Measurements from ENCODE around the gene IGF2R. TPM values are rescaled to one million over a fixed set of nuclear protein-coding genes. Genes with fewer than 3 reads are reported as not detected.

Gene IGF2R
- total RNA-seq, 1 experiment from 2014 or later: 92.2 TPM

DNA sequence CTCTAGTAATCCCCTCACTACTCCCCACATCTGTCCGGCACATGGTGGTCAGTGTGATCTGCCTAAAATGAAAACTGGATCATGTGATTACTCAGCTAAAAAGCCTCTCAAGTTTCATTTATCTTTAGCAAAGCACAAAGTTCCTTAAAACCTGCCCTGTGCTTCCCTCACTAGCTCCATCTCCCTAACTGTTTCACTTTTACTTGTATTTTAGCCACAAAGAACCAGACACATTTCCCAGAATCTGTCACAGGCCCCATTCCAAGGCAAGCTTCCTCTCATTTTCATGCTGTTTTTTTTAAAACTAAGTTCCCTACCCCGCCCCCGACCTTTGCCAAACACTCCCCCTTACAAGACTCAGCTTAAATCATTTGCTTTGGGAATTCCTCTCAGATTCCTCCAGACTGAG lies 8.9 kb upstream of the IGF2R start:
- H3K4me1 Mint-ChIP-seq (ENCODE audit: low read depth, unreplicated experiment): no peaks in the 10 kb centered on the region
- no peaks in the 10 kb centered on the region for H3K36me3 Mint-ChIP-seq (ENCODE audit: insufficient read depth, unreplicated experiment)
- no peaks in the 10 kb centered on the region for H3K36me3 ChIP-seq (ENCODE audit: control insufficient read depth, insufficient read depth, low read length)
- H3K4me1 ChIP-seq: no peaks in the 10 kb centered on the region
- H3K4me3 ChIP-seq (ENCODE audit: low read depth, low read length): no peak overlapping the region
- TF ChIP-seq CTCF (IDR thresholded peaks at IDR 0.05; ENCODE audit: insufficient read depth in 1 of 2, low read depth in 1 of 2, low read length in 1 of 2, severe bottlenecking in 1 of 2, unreplicated experiment in 1 of 2): no peak
- CTCF ChIA-PET: interaction anchor here (0.6 kb wide), 1 partner anchor 424 kb away, joined by 3 read pairs; no protein-coding TSS in a partner anchor
- H3K9me3 Mint-ChIP-seq (ENCODE audit: unreplicated experiment): no peaks in the 10 kb centered on the region
- intact Hi-C loops (cut with micrococcal nuclease; ENCODE audit: unreplicated experiment): no loop called here
- POLR2A ChIA-PET: no interaction called here
- no peak overlapping the region for H3K27ac Mint-ChIP-seq (ENCODE audit: unreplicated experiment)
- BruUV-seq (replicated peaks): no TSS peak
- no peak for DNase-seq
- no peak overlapping the region for H3K4me3 Mint-ChIP-seq (ENCODE audit: unreplicated experiment)
- H3K9me3 ChIP-seq: no peaks in the 10 kb centered on the region
- no peaks in the 10 kb centered on the region for H3K27me3 ChIP-seq (replicated peaks; ENCODE audit: control insufficient read depth, insufficient read depth, low read length)
- peaks cover 17% of the 10 kb centered on the region for H3K27me3 Mint-ChIP-seq (ENCODE audit: insufficient read depth, unreplicated experiment)

DNA sequence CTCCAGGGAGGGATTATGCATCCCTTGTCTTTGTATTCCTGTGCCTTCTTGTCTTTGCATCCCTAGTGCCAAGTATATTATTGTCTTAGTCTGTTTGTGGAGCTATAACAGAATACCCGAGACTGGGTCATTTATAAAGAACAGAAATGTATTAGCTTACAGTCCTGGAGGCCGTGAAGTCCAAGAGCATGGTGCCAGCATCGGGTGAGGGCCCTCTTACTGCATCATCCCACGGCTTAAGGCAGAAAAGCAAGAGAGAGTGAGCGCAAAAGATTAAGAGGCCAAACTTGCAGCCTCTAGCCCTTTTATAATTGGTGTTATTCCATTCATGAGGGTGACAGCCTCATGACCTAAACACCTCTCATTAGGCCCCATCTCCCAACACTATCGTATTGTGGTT lies 8.4 kb upstream of the IGF2R start:
- Histone ChIP-seq H3K4me3 (ENCODE audit: low read depth, low read length) (no peak overlapping the region), H3K4me1 (no peaks in the 10 kb centered on the region), H3K9me3 (no peaks in the 10 kb centered on the region), H3K36me3 (ENCODE audit: control insufficient read depth, insufficient read depth, low read length) (no peaks in the 10 kb centered on the region), H3K27me3 (replicated peaks; ENCODE audit: control insufficient read depth, insufficient read depth, low read length) (no peaks in the 10 kb centered on the region)
- CTCF ChIA-PET: no interaction called here
- no peaks in the 10 kb centered on the region for H3K9me3 Mint-ChIP-seq (ENCODE audit: unreplicated experiment)
- BruUV-seq (replicated peaks): no TSS peak
- intact Hi-C loops (cut with micrococcal nuclease; ENCODE audit: unreplicated experiment): no loop called here
- H3K4me3 Mint-ChIP-seq (ENCODE audit: unreplicated experiment): no peak overlapping the region
- POLR2A ChIA-PET: interaction anchor here (0.5 kb wide), 1 partner anchor 233 kb away, joined by 4 read pairs; the partner anchor contains the start of gene WTAP
- peaks cover 17% of the 10 kb centered on the region for H3K27me3 Mint-ChIP-seq (ENCODE audit: insufficient read depth, unreplicated experiment)
- TF ChIP-seq CTCF (IDR thresholded peaks at IDR 0.05; ENCODE audit: insufficient read depth in 1 of 2, low read depth in 1 of 2, low read length in 1 of 2, severe bottlenecking in 1 of 2, unreplicated experiment in 1 of 2): no peak
- no peaks in the 10 kb centered on the region for H3K36me3 Mint-ChIP-seq (ENCODE audit: insufficient read depth, unreplicated experiment)
- no peak for DNase-seq
- H3K4me1 Mint-ChIP-seq (ENCODE audit: low read depth, unreplicated experiment): no peaks in the 10 kb centered on the region
- no peak overlapping the region for H3K27ac Mint-ChIP-seq (ENCODE audit: unreplicated experiment)

DNA sequence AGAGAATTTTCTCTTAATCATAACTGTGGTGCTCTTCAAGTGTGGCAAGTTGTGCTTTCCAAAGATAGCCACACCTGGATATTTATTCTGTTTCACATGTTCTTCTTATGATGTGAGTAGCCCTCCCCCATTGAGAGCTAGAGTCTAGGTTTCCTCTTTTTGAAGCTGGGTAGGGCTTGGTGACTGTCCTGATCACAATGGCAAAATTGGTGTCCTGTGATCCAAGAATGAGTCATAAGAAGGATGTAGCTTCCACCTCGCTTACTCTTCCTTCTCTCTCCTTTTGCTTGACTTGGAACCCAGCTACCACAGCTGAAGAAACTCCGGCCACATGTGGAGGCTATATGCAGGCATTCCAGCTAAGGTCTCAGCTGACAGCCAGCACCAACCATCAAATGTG lies 7.4 kb upstream of the IGF2R start:
- Mint-ChIP-seq H3K9me3 (ENCODE audit: unreplicated experiment) (no peaks in the 10 kb centered on the region), H3K4me1 (ENCODE audit: low read depth, unreplicated experiment) (no peaks in the 10 kb centered on the region), H3K27me3 (ENCODE audit: insufficient read depth, unreplicated experiment) (peaks cover 14% of the 10 kb centered on the region), H3K4me3 (ENCODE audit: unreplicated experiment) (no peak overlapping the region), H3K27ac (ENCODE audit: unreplicated experiment) (no peak overlapping the region), H3K36me3 (ENCODE audit: insufficient read depth, unreplicated experiment) (no peaks in the 10 kb centered on the region)
- Histone ChIP-seq H3K27me3 (replicated peaks; ENCODE audit: control insufficient read depth, insufficient read depth, low read length) (no peaks in the 10 kb centered on the region), H3K9me3 (no peaks in the 10 kb centered on the region), H3K4me1 (no peaks in the 10 kb centered on the region), H3K36me3 (ENCODE audit: control insufficient read depth, insufficient read depth, low read length) (no peaks in the 10 kb centered on the region), H3K4me3 (ENCODE audit: low read depth, low read length) (no peak overlapping the region)
- POLR2A ChIA-PET: no interaction called here
- DNase-seq: no peak
- CTCF ChIA-PET: no interaction called here
- TF ChIP-seq CTCF (IDR thresholded peaks at IDR 0.05; ENCODE audit: insufficient read depth in 1 of 2, low read depth in 1 of 2, low read length in 1 of 2, severe bottlenecking in 1 of 2, unreplicated experiment in 1 of 2): no peak
- intact Hi-C loops (cut with micrococcal nuclease; ENCODE audit: unreplicated experiment): no loop called here
- no TSS peak for BruUV-seq (replicated peaks)
